GM13977 (cell line): ENCODE results near the gene TAS2R41.

Experiments used
- DNase-seq: peaks from one replicate; pipeline ENCODE4 v3.0.0; 2012; ENCODE audit warnings: low spot score
- in situ Hi-C: fragments of 300-500 bp; cut with MboI; formaldehyde crosslinking; loops from one replicate; pipeline ENCODE4 v1.12.0; 2022; ENCODE audit warnings: low sequenced_read_pairs, low pct_unique_long_range_greater_than_20kb, mixed read lengths, inconsistent platforms; ENCODE audit not compliant: unreplicated experiment
- TF ChIP-seq, protein P1 (sequence below): IDR thresholded peaks from 2 replicates; pipeline ENCODE4 v1.5.1; 2012; ENCODE audit warnings: mild to moderate bottlenecking, control low read depth; ENCODE audit not compliant: insufficient read depth; ENCODE audit errors: extremely low read depth, missing control alignments

The TAS2R41 gene

DNA sequence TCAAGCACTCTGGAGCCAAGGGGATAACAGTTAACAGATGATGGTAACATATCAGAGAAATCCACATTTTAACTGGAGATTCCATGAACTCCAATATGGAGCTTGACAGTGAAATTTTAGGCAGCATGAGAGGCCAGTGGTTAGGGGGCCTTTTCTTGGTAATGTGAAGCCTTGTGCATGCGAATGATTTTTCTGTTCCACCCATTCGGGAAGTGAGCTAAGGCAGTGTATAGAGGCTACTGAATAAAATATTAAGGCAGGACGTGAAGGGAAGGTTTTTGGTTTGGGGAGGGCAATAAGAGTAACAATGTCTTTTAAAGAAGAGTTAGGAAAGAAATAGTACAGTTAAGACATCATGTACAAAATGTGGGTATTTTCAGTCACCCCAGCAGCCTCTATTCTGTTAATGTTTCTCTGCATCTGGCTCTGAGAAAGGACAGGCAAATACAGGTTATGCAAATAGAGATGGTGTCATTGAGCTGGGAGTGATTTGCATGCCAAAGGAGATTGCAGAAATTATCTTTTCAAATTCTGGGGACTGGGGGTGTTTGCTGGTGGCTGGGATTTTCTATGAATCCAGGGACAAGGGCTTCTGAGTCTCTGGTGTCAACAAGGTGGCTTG lies 41.2 kb upstream of the TAS2R41 start:
- in situ Hi-C loops = no loop called here
- TF ChIP-seq, protein P1, sequence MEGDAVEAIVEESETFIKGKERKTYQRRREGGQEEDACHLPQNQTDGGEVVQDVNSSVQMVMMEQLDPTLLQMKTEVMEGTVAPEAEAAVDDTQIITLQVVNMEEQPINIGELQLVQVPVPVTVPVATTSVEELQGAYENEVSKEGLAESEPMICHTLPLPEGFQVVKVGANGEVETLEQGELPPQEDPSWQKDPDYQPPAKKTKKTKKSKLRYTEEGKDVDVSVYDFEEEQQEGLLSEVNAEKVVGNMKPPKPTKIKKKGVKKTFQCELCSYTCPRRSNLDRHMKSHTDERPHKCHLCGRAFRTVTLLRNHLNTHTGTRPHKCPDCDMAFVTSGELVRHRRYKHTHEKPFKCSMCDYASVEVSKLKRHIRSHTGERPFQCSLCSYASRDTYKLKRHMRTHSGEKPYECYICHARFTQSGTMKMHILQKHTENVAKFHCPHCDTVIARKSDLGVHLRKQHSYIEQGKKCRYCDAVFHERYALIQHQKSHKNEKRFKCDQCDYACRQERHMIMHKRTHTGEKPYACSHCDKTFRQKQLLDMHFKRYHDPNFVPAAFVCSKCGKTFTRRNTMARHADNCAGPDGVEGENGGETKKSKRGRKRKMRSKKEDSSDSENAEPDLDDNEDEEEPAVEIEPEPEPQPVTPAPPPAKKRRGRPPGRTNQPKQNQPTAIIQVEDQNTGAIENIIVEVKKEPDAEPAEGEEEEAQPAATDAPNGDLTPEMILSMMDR = no peak
- no peak for DNase-seq

DNA sequence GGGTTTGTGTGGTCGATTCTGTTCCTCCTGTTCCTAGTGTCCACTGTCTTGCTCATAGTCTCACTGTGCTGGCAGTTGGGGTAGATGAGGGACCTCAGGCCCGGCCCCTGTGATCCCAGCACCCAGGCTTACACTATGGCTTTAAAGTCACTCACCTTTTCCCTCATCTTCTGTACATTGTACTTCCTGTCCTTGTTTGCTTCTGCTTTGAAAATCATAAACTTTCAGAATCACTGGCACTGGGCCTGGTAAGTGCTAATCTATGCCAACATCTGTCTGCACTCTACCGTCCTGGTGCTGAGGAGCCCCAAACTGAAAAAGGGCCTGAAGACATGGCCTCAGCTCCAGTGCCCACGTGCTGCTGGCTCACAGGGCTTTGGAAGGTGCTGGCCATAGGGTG lies 40.1 kb upstream of the TAS2R41 start:
- no peak for DNase-seq
- in situ Hi-C loops = no loop called here
- TF ChIP-seq, protein P1 = no peak

DNA sequence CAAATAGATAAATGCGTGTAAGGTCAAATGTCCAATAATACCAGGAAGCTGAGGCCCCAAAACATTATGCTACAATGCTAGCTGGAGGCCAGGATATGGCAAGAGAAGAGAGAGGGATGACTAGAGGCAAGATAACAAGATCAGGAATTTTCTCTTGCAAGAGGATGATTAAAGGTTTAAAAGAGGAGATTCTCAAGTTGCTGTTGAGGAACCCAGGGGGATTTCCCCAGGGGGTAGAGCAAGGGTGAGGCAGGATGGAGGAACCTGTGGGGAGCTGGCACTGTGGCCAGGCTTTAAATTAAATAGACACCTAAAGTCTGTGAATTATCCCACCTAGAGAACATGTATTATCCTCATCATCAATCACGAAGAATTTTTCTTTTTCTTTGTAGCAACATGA lies 37.8 kb upstream of the TAS2R41 start:
- TF ChIP-seq, protein P1 = no peak
- DNase-seq = no peak
- in situ Hi-C loops = no loop called here

- TF ChIP-seq, protein P1 = no peak
- no peak for DNase-seq
- in situ Hi-C loops = no loop called here
Observed at GRCh38 chr7:143443153-143443552, 34.5 kb upstream of the TAS2R41 start, which contains the start of gene TAS2R60. TAS2R60 (plus strand) TSS chr7:143443453; CDS start chr7:143443453, 0 bp downstream.

- DNase-seq = no peak
- in situ Hi-C loops = no loop called here
- TF ChIP-seq, protein P1 = no peak
Observed at GRCh38 chr7:143444063-143444782, 33.5 kb upstream of the TAS2R41 start.

GRCh38 chr7:143444785-143445184 lies 32.9 kb upstream of the TAS2R41 start:
- in situ Hi-C loops = no loop called here
- no peak for DNase-seq
- TF ChIP-seq, protein P1 = no peak
